CMK (cell line): Measurements from ENCODE around the gene HAAO.
A peak's percentile ranks its signal among the peaks of the same experiment; 100 is the strongest.
"Not testable (repeated sequence)": the region's sequence is repeated elsewhere in the genome, so short reads cannot be mapped to it uniquely, and the experiment has no call there.

Experiments
- DNase-seq: peaks from one replicate; pipeline ENCODE4 v3.0.0-alpha.2; 2010; ENCODE audit warnings: low read depth

HAAO gene

GRCh38 chr2:42792583-42793333 lies at the start of gene HAAO:
Gene HAAO, minus strand, starts transcription at chr2:42792583. Its CDS starts 47 bp downstream, at chr2:42792536.
- no peak for DNase-seq

- no peak for DNase-seq
Observed at GRCh38 chr2:42841344-42841743, 49.0 kb upstream of the HAAO start.

- DNase-seq: no peak
Observed at GRCh38 chr2:42840760-42841159, 48.4 kb upstream of the HAAO start.

- no peak for DNase-seq
Observed at GRCh38 chr2:42839809-42840501, 47.6 kb upstream of the HAAO start.

GRCh38 chr2:42838133-42838532 lies 45.8 kb upstream of the HAAO start:
- DNase-seq: no peak

- DNase-seq: no peak
Observed at GRCh38 chr2:42835577-42836371, 43.4 kb upstream of the HAAO start.

GRCh38 chr2:42834161-42834560 lies 41.8 kb upstream of the HAAO start:
- DNase-seq: no peak

- DNase-seq: no peak
Observed at GRCh38 chr2:42832289-42832634, 39.9 kb upstream of the HAAO start.

- DNase-seq: not testable (repeated sequence)
Observed at GRCh38 chr2:42831575-42832288, 39.3 kb upstream of the HAAO start.

- no peak for DNase-seq
Observed at GRCh38 chr2:42830922-42831574, 38.7 kb upstream of the HAAO start.

- DNase-seq: no peak
Observed at GRCh38 chr2:42829671-42830440, 37.5 kb upstream of the HAAO start.

- peak; percentile 32 for DNase-seq
Observed at GRCh38 chr2:42828487-42829425, 36.4 kb upstream of the HAAO start.

GRCh38 chr2:42827647-42828486 lies 35.5 kb upstream of the HAAO start:
- peak; percentile 58 for DNase-seq

GRCh38 chr2:42826231-42826630 lies 33.8 kb upstream of the HAAO start:
- DNase-seq: no peak

GRCh38 chr2:42824454-42824807 lies 32.0 kb upstream of the HAAO start:
- no peak for DNase-seq

GRCh38 chr2:42823744-42824453 lies 31.5 kb upstream of the HAAO start:
- no peak for DNase-seq

- no peak for DNase-seq
Observed at GRCh38 chr2:42819160-42819559, 26.8 kb upstream of the HAAO start.

GRCh38 chr2:42815726-42816125 lies 23.3 kb upstream of the HAAO start:
- no peak for DNase-seq
